ENCODE measurements around the gene S100A2.

GRCh38 chr1:153610334-153610733, 44.7 kb upstream of the S100A2 start:
- no peak for TF ChIP-seq CTCF (IDR thresholded peaks at IDR 0.05)
- no peak for TF ChIP-seq POLR2A (IDR thresholded peaks at IDR 0.05)

Data from testis (tissue), 2 donors.